ENCODE data around the gene MAML2. TPM values are rescaled to one million over a fixed set of nuclear protein-coding genes. Genes with fewer than 3 reads are reported as not detected.

Gene MAML2
- total RNA-seq, 1 donor from 2014 or later = 3.8 TPM

DNA sequence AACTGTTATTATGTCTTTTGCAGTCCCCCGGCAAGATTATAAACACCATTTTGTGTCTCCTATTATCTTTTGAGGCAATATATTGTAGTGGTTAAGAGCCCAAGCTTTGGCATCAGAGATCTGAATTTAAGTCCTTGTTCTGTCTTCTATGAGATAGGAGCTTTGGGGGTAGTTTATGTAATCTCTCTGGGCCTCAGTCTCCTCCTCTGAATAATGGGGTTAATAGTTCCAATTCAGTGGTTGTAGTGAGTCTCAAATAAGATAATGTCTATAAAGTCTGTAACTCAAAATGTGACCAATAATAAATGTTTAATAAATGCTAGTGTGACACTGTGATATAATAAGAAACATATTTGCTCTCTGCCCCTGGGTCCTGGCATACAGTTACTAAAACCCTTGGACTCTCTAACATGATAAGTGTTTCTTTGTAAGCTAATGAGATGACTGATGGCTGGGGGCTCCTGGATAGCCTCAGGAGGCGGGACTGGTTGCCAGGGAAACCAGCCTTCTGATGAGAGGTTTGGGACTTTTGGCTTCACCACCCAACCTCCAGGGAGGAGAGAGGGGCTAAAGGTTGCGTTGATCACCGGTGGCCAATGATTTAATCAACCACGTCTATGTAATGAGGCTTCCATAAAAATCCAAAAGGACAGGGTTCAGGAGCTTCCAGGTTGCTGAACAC lies 235.7 kb downstream of the MAML2 start:
- no peaks in the 10 kb centered on the region for H3K36me3 Mint-ChIP-seq
- no peaks in the 10 kb centered on the region for H3K27me3 ChIP-seq
- H2AFZ ChIP-seq (replicated peaks) = no peak overlapping the region
- no peak overlapping the region for H3K27ac Mint-ChIP-seq
- H3F3A ChIP-seq (ENCODE audit: low read depth) = no peaks in the 10 kb centered on the region
- H3K36me3 ChIP-seq = no peaks in the 10 kb centered on the region
- no peaks in the 10 kb centered on the region for H3K79me2 ChIP-seq (ENCODE audit: low read depth)
- no peaks in the 10 kb centered on the region for H4K20me1 ChIP-seq (ENCODE audit: low read depth)
- H3K27me3 Mint-ChIP-seq (ENCODE audit: insufficient read depth, low read depth) = no peaks in the 10 kb centered on the region
- peaks cover 12% of the 10 kb centered on the region for H3K4me1 ChIP-seq
- H3K4me3 ChIP-seq = no peak overlapping the region
- H3K9me3 ChIP-seq (ENCODE audit: low read depth) = no peaks in the 10 kb centered on the region
- no peak overlapping the region for H3K4me3 Mint-ChIP-seq
- no peak overlapping the region for H3K4me2 ChIP-seq
- H3K9ac ChIP-seq = no peak overlapping the region
- no peak overlapping the region for H3K27ac ChIP-seq
- no peak for TF ChIP-seq EZH2phosphoT487 (IDR thresholded peaks at IDR 0.05)
- no peak for TF ChIP-seq CTCF (IDR thresholded peaks at IDR 0.05)
- no peak for TF ChIP-seq EZH2 (IDR thresholded peaks at IDR 0.05)
- H3K4me1 Mint-ChIP-seq = peaks cover 41% of the 10 kb centered on the region
- H3K9me3 Mint-ChIP-seq = no peaks in the 10 kb centered on the region
- DNase-seq (ENCODE audit: low spot score) = peak; percentile 46

DNA sequence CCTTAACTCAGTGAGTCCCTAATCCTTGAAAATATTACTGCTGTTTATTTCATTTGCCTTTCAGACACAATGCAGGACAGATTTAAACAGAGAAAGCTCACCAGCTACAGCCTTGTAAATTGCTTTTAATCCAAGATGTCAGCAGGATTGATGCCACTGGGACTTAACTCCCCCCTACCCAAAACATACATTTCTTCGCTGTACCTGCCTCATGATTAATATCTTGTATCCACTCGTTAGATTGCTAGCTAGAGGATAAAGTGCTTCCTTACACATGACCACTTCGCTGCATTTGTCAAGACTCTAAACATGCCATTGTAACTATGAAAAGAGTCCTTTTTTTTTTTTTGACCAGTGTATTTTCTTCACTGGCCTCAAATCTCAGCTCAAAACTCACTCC lies 236.3 kb downstream of the MAML2 start:
- H3K4me3 ChIP-seq = no peak overlapping the region
- no peak overlapping the region for H3K27ac ChIP-seq
- H3K9ac ChIP-seq = no peak overlapping the region
- no peak for TF ChIP-seq EZH2phosphoT487 (IDR thresholded peaks at IDR 0.05)
- Mint-ChIP-seq H3K36me3 (no peaks in the 10 kb centered on the region), H3K27ac (no peak overlapping the region), H3K4me1 (peaks cover 37% of the 10 kb centered on the region), H3K9me3 (no peaks in the 10 kb centered on the region), H3K27me3 (ENCODE audit: insufficient read depth, low read depth) (no peaks in the 10 kb centered on the region), H3K4me3 (no peak overlapping the region)
- H3K36me3 ChIP-seq = no peaks in the 10 kb centered on the region
- H3K4me2 ChIP-seq = no peak overlapping the region
- H3K79me2 ChIP-seq (ENCODE audit: low read depth) = no peaks in the 10 kb centered on the region
- no peaks in the 10 kb centered on the region for H3K27me3 ChIP-seq
- peaks cover 6% of the 10 kb centered on the region for H3K4me1 ChIP-seq
- no peak for DNase-seq (ENCODE audit: low spot score)
- no peaks in the 10 kb centered on the region for H3K9me3 ChIP-seq (ENCODE audit: low read depth)
- peak overlapping the region; percentile 32 for H2AFZ ChIP-seq (replicated peaks)
- no peaks in the 10 kb centered on the region for H4K20me1 ChIP-seq (ENCODE audit: low read depth)
- H3F3A ChIP-seq (ENCODE audit: low read depth) = no peaks in the 10 kb centered on the region

- Mint-ChIP-seq H3K27me3 (ENCODE audit: insufficient read depth, low read depth) (no peaks in the 10 kb centered on the region), H3K9me3 (no peaks in the 10 kb centered on the region), H3K4me1 (peaks cover 30% of the 10 kb centered on the region), H3K4me3 (no peak overlapping the region), H3K27ac (no peak overlapping the region), H3K36me3 (no peaks in the 10 kb centered on the region)
- H3K4me3 ChIP-seq = no peak overlapping the region
- H3K27me3 ChIP-seq = no peaks in the 10 kb centered on the region
- no peak overlapping the region for H3K4me2 ChIP-seq
- H4K20me1 ChIP-seq (ENCODE audit: low read depth) = no peaks in the 10 kb centered on the region
- H3K4me1 ChIP-seq = no peaks in the 10 kb centered on the region
- no peak overlapping the region for H2AFZ ChIP-seq (replicated peaks)
- no peaks in the 10 kb centered on the region for H3K79me2 ChIP-seq (ENCODE audit: low read depth)
- no peak overlapping the region for H3K27ac ChIP-seq
- no peaks in the 10 kb centered on the region for H3K9me3 ChIP-seq (ENCODE audit: low read depth)
- no peaks in the 10 kb centered on the region for H3K36me3 ChIP-seq
- DNase-seq (ENCODE audit: low spot score) = no peak
- no peak for TF ChIP-seq EZH2phosphoT487 (IDR thresholded peaks at IDR 0.05)
- TF ChIP-seq CTCF (IDR thresholded peaks at IDR 0.05) = no peak
- no peak for TF ChIP-seq EZH2 (IDR thresholded peaks at IDR 0.05)
- H3K9ac ChIP-seq = no peak overlapping the region
- no peaks in the 10 kb centered on the region for H3F3A ChIP-seq (ENCODE audit: low read depth)
Measured at GRCh38 chr11:96105944-96106343, 237.1 kb downstream of the MAML2 start.

GRCh38 chr11:96105197-96105895 lies 237.6 kb downstream of the MAML2 start:
- no peaks in the 10 kb centered on the region for H3K4me1 ChIP-seq
- no peak overlapping the region for H3K4me2 ChIP-seq
- no peak overlapping the region for H3K27ac ChIP-seq
- H3K4me1 Mint-ChIP-seq = peaks cover 25% of the 10 kb centered on the region
- H3K9me3 ChIP-seq (ENCODE audit: low read depth) = no peaks in the 10 kb centered on the region
- H4K20me1 ChIP-seq (ENCODE audit: low read depth) = no peaks in the 10 kb centered on the region
- DNase-seq (ENCODE audit: low spot score) = no peak
- no peaks in the 10 kb centered on the region for H3K79me2 ChIP-seq (ENCODE audit: low read depth)
- H3K27me3 Mint-ChIP-seq (ENCODE audit: insufficient read depth, low read depth) = no peaks in the 10 kb centered on the region
- TF ChIP-seq CTCF (IDR thresholded peaks at IDR 0.05) = no peak
- TF ChIP-seq EZH2 (IDR thresholded peaks at IDR 0.05) = no peak
- TF ChIP-seq EZH2phosphoT487 (IDR thresholded peaks at IDR 0.05) = no peak
- no peak overlapping the region for H3K9ac ChIP-seq
- H3K36me3 ChIP-seq = no peaks in the 10 kb centered on the region
- H3F3A ChIP-seq (ENCODE audit: low read depth) = no peaks in the 10 kb centered on the region
- H3K27me3 ChIP-seq = no peaks in the 10 kb centered on the region
- no peak overlapping the region for H2AFZ ChIP-seq (replicated peaks)
- no peaks in the 10 kb centered on the region for H3K9me3 Mint-ChIP-seq
- H3K27ac Mint-ChIP-seq = peak overlapping the region; percentile 14
- no peak overlapping the region for H3K4me3 Mint-ChIP-seq
- no peaks in the 10 kb centered on the region for H3K36me3 Mint-ChIP-seq
- no peak overlapping the region for H3K4me3 ChIP-seq

Data from neural progenitor cell (in vitro differentiated cells).